ENCODE data around the gene FCHSD2. TPM values are rescaled to one million over a fixed set of nuclear protein-coding genes. Genes with fewer than 3 reads are reported as not detected.

FCHSD2 gene
- total RNA-seq, 1 donor from 2014 or later, result 16.0 TPM

DNA sequence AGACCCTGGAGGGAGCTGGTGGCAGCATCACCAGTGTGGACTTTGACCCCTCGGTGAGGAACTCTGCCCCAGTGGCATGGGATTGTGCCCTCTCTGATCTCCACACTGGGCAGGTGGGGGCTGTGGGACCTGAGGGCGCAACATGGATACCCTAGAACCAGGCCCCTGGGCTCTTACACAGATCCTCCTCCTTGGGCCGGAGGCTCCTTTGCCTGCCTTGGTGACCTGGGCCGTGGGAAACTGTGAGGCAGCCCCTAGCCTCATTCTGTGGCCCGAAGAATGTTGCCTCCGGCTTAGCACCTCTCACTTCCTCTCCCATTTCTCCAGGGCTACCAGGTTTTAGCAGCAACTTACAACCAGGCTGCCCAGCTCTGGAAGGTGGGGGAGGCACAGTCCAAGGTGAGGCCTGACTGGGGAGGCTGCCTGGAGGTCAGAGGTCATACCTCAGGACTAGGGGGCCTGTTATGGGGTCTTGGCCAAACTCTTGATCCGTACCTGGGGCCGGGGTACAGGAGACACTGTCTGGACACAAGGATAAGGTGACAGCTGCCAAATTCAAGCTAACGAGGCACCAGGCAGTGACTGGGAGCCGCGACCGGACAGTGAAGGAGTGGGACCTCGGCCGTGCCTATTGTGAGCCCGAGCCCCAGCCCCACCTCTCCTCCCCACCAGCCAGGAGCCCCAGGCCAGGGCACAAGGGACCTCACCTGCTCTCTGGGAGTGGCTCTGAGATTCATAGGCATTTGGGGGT lies 315.8 kb downstream of the FCHSD2 start:
- H3K4me3 Mint-ChIP-seq (ENCODE audit: low read depth), result no peak overlapping the region
- no peak for DNase-seq (ENCODE audit: low spot score)
- H3K36me3 Mint-ChIP-seq (ENCODE audit: low read depth), result peaks cover 52% of the 10 kb centered on the region
- H3K9me3 Mint-ChIP-seq, result no peaks in the 10 kb centered on the region
- no peaks in the 10 kb centered on the region for H3K27me3 Mint-ChIP-seq (ENCODE audit: low read depth)
- H3K4me1 Mint-ChIP-seq (ENCODE audit: low read depth), result peaks cover 5% of the 10 kb centered on the region
- H3K27ac Mint-ChIP-seq, result no peak overlapping the region
- intact Hi-C loops (cut with micrococcal nuclease), result no loop called here

DNA sequence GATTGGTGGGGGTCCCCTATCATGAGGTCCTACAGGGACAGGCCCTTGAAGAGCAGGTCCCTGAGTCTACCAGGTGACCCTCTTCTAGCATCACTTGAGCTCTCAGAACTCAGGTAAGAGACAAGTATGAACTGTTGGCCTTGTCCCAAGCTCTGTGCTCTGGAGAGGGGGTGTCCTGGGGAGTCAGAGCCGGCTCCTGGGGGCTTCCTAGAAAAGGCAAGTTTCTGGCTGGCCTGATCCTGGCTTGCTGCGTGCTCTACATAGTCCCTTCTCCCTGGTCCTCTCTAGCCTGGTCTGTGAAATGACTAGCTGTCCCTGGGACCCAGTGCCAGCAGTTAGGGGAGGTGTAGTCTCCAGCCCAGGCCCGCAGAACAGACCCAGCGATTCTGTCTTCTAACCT lies 316.5 kb downstream of the FCHSD2 start:
- no peak for DNase-seq (ENCODE audit: low spot score)
- no peak overlapping the region for H3K4me3 Mint-ChIP-seq (ENCODE audit: low read depth)

DNA sequence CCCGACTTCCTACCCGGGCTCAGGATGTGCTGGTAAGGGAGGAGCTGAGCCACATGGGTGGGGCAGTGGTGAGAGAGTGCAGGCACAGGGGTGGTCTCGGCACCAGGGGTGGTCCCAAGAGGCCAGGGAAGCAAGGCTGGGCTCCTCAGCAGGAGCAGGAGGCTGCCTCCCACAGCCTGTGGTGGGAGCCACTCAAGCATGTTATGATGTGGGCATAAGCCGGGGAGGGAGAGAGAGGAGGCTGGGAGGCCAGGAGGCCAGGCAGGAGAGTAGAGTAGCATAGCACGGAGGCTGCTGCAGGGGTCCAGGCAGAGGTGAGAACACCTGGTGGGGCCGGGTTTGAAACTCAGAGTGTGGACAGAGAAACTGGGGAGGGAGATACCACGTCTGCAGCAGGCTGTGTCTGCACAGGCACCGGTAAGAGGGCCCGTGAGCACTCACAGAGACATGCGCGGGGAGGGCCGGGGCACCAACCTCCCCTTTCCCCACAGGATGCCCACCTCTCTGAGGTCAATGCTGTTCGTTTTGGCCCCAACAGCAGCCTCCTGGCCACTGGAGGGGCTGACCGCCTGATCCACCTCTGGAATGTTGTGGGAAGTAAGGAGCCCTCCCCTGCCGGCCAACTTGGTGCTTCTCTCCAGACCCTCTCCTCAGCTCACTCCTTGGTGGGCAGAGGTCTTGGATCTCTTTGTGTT lies 317.2 kb downstream of the FCHSD2 start:
- intact Hi-C loops (cut with micrococcal nuclease), result no loop called here
- no peak for DNase-seq (ENCODE audit: low spot score)
- H3K27me3 Mint-ChIP-seq (ENCODE audit: low read depth), result no peaks in the 10 kb centered on the region
- peaks cover 55% of the 10 kb centered on the region for H3K36me3 Mint-ChIP-seq (ENCODE audit: low read depth)
- peaks cover 8% of the 10 kb centered on the region for H3K4me1 Mint-ChIP-seq (ENCODE audit: low read depth)
- H3K9me3 Mint-ChIP-seq, result no peaks in the 10 kb centered on the region
- no peak overlapping the region for H3K4me3 Mint-ChIP-seq (ENCODE audit: low read depth)
- no peak overlapping the region for H3K27ac Mint-ChIP-seq

More for the DNA sequence above, 316.5 kb downstream of the FCHSD2 start:
- Mint-ChIP-seq H3K27ac (no peak overlapping the region), H3K9me3 (no peaks in the 10 kb centered on the region), H3K4me1 (ENCODE audit: low read depth) (peaks cover 5% of the 10 kb centered on the region), H3K36me3 (ENCODE audit: low read depth) (peaks cover 53% of the 10 kb centered on the region), H3K27me3 (ENCODE audit: low read depth) (no peaks in the 10 kb centered on the region)
- intact Hi-C loops (cut with micrococcal nuclease), result no loop called here

DNA sequence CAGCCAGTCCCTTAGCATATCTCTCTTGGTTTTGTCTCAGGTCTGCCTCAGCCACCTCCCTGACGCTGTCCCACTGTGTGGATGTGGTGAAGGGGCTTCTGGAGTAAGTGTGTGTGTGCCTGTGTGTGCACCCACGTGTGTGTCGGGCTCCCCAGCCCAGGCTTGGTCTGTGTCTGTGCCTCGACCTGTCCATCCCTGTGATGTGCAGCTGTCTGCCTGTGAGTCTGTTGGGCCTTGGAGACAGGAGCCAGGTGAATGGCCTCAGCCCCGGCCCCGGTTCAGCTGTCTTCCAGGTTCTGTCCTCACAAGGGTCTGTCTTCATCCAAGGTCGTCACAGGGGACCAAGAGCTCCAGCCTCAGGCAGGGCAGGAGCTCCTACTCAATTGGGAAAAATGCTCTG lies 318.1 kb downstream of the FCHSD2 start:
- intact Hi-C loops (cut with micrococcal nuclease), result no loop called here
- Mint-ChIP-seq H3K9me3 (no peaks in the 10 kb centered on the region), H3K4me3 (ENCODE audit: low read depth) (no peak overlapping the region), H3K27ac (no peak overlapping the region), H3K27me3 (ENCODE audit: low read depth) (no peaks in the 10 kb centered on the region), H3K4me1 (ENCODE audit: low read depth) (peaks cover 11% of the 10 kb centered on the region), H3K36me3 (ENCODE audit: low read depth) (peaks cover 53% of the 10 kb centered on the region)
- DNase-seq (ENCODE audit: low spot score), result no peak

DNA sequence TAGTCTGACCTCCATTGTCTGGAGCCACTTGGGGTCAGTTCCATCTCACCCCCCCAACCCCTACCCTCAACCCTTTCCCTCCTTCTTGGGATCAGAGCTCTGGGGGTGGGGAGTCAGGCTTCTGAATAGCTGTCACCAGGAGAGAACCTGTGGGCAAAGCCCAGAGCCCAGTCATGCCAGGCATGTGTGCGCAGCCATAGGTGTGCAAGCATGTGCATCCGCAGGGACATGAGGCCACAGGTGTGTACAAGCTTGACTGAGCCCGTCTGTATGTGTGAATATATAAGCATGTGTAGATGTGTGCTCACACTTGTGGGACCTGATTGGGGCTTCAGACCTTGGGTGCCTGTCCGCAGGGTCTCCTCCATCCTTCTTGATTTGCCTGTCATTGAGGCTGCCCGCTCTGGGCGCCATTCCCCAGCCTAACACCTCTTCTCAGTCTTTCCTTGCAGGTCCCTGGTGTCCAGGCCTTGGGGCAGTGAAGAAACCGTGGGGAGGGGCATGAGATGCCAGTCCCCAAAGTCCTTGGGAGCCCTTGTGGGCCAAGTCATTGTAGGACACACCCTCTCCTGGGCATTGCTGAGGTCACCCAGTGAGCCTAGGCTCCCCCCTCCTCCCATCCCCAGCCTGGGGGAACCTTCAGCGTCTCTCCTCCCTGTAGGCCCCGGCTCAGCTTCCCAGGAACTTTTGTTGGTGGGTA lies 318.9 kb downstream of the FCHSD2 start:
- DNase-seq (ENCODE audit: low spot score), result no peak
- H3K27me3 Mint-ChIP-seq (ENCODE audit: low read depth), result no peaks in the 10 kb centered on the region
- H3K36me3 Mint-ChIP-seq (ENCODE audit: low read depth), result peaks cover 53% of the 10 kb centered on the region
- intact Hi-C loops (cut with micrococcal nuclease), result no loop called here
- no peaks in the 10 kb centered on the region for H3K9me3 Mint-ChIP-seq
- H3K4me1 Mint-ChIP-seq (ENCODE audit: low read depth), result peaks cover 11% of the 10 kb centered on the region
- H3K27ac Mint-ChIP-seq, result no peak overlapping the region
- no peak overlapping the region for H3K4me3 Mint-ChIP-seq (ENCODE audit: low read depth)

DNA sequence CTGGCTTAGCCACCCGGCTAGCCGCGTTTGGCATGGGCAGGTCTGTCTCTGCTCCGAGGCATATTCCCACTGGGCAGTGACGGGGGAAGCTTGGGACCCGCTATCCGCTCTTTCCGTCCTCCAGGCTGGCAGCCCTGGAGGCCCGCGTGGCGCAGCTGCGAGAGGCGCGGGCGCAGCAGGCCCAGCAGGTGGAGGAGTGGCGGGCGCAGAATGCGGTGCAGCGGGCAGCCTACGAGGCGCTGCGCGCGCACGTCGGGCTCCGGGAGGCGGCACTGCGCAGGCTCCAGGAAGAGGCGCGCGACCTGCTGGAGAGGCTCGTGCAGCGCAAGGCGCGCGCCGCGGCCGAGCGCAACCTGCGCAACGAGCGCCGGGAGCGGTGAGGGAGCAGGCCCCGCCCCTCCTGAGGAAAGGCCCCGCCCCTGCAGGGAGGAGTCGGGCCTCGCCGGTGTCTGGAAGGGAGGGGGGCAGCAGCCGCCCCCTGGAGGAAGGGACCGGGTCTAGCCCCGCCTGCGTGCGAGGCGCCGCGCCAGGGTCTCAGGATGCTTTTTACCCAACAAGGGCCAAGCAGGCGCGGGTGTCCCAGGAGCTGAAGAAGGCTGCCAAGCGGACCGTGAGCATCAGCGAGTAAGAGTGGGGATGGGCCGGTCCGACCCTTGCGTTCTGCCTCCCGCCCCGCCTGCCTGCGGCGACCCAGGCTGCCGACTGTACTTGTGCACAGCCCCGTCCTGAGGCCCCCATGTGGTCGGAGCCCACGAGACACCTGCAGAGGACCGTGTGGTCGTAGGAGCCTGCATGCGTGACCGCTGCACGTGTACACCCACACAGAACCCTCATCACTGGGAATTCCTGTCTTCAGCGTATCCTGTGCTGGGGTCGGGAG lies 320.0 kb downstream of the FCHSD2 start:
- intact Hi-C loops (cut with micrococcal nuclease), result no loop called here
- peak; percentile 58 for DNase-seq (ENCODE audit: low spot score)
- Mint-ChIP-seq H3K27ac (no peak overlapping the region), H3K4me3 (ENCODE audit: low read depth) (no peak overlapping the region), H3K27me3 (ENCODE audit: low read depth) (no peaks in the 10 kb centered on the region), H3K36me3 (ENCODE audit: low read depth) (peaks cover 57% of the 10 kb centered on the region), H3K4me1 (ENCODE audit: low read depth) (peaks cover 10% of the 10 kb centered on the region), H3K9me3 (no peaks in the 10 kb centered on the region)

DNA sequence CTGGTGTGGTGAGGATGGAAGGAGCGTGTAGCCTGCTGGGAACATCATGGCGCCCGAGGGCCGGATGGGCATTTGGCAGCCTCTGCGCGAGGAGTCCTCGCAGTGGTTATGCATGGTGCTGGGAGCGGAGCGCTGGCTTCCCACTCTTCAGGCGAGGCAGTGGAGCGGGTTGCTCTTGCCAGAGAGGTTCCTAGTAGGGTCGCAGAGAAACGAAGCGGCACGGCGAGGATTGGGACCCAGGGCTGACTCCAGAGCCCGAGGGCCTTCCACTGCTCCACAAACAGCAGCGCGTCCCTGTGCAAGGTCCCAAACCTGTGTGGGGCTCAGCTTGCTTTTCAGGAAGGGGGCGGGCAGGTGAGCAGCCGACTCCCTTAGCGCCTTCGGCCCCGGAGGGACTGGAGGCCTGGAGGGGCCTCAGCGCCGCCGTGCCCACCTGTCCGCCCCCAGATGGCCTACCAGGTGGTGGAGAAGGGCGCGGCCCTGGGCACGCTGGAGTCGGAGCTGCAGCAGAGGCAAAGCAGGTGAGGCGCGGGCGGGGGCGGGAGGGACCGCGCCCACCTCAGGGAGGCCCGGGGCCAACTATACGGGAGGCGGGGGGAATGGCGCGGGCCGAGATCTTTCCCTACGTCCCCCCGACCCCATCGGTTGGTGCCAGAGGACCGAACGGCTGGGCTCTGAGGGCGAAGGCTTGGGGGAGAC lies 320.7 kb downstream of the FCHSD2 start:
- H3K4me3 Mint-ChIP-seq (ENCODE audit: low read depth), result no peak overlapping the region
- no peaks in the 10 kb centered on the region for H3K9me3 Mint-ChIP-seq
- DNase-seq (ENCODE audit: low spot score), result no peak
- intact Hi-C loops (cut with micrococcal nuclease), result no loop called here
- peaks cover 14% of the 10 kb centered on the region for H3K4me1 Mint-ChIP-seq (ENCODE audit: low read depth)
- H3K27ac Mint-ChIP-seq, result no peak overlapping the region
- no peaks in the 10 kb centered on the region for H3K27me3 Mint-ChIP-seq (ENCODE audit: low read depth)
- peaks cover 57% of the 10 kb centered on the region for H3K36me3 Mint-ChIP-seq (ENCODE audit: low read depth)

DNA sequence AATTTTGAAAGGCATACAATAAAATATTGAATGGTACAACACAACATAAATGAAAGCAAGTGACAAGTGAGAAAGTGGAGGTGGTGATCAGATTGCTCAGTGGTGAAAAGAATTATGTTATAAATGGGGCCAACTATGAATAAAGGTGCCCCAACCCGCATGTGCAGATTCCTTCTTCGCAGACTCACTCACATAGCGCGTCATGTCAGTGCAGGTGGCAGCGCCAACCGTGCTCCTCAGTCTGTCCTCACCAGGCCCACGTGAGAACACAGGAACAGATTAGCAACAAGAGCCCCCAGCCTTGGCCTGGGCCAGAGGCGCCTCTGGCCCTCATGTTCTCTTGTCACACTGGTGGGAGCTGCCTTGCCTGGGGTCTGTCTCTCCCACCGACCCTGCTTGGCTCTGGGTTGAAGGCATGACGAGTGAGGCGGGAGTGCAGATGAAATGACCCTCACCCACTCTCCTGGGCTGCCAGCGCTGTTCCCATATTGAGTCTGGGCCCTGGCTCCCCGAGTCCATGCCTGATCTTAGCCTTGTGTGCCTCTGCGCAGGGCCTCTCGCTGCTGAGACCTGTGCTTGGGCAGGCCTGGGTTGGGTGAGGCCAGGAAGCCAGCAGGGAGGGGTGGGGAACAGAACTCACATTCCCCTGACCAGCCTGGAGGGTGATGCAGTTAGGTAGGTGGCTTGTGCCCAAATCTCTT lies 321.5 kb downstream of the FCHSD2 start:
- H3K4me1 Mint-ChIP-seq (ENCODE audit: low read depth), result peaks cover 19% of the 10 kb centered on the region
- intact Hi-C loops (cut with micrococcal nuclease), result no loop called here
- DNase-seq (ENCODE audit: low spot score), result no peak
- no peaks in the 10 kb centered on the region for H3K27me3 Mint-ChIP-seq (ENCODE audit: low read depth)
- H3K4me3 Mint-ChIP-seq (ENCODE audit: low read depth), result no peak overlapping the region
- no peaks in the 10 kb centered on the region for H3K9me3 Mint-ChIP-seq
- H3K36me3 Mint-ChIP-seq (ENCODE audit: low read depth), result peaks cover 59% of the 10 kb centered on the region
- no peak overlapping the region for H3K27ac Mint-ChIP-seq

DNA sequence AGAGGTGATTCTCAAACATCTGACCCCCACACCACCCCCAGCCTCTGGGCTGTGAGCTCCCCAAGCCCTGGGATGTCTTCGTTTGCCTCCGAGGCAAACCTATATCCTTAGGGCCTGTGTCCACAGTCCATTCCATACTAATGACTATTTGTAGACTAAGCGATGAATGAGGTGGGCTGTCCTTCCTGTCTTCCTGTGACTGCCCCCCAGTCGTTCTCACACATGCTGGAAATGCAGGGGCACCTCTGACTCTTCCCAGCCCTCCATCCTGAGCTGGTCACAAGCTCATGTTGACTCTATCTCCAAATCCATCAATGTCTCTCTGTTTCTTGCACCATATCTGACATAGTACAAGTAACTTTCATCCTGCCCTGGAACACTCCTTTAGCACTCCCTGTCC lies 323.1 kb downstream of the FCHSD2 start:
- peaks cover 23% of the 10 kb centered on the region for H3K4me1 Mint-ChIP-seq (ENCODE audit: low read depth)
- H3K9me3 Mint-ChIP-seq, result no peaks in the 10 kb centered on the region
- DNase-seq (ENCODE audit: low spot score), result no peak
- no peaks in the 10 kb centered on the region for H3K27me3 Mint-ChIP-seq (ENCODE audit: low read depth)
- no peak overlapping the region for H3K27ac Mint-ChIP-seq
- intact Hi-C loops (cut with micrococcal nuclease), result no loop called here
- H3K36me3 Mint-ChIP-seq (ENCODE audit: low read depth), result peaks cover 52% of the 10 kb centered on the region
- H3K4me3 Mint-ChIP-seq (ENCODE audit: low read depth), result no peak overlapping the region

DNA sequence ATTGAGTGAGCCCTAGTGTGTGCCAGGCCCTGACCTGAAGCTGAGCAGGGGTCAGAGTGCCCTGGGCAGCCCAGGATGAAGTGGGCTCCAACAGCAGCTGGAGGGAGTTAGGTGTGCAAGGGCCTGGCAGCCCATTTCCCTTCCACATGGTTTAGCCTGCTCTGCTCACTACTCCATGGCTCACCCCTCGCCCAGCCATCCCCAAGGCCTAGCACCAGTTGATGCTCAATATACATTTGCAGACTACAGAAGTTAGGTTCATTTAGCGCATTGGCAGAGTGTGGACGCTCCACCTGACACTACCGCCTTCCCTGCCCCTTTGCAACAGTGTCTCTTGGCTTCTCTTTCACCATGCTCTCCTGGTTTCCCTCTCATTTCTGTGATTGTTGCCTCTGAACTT lies 324.2 kb downstream of the FCHSD2 start:
- intact Hi-C loops (cut with micrococcal nuclease), result no loop called here
- H3K27ac Mint-ChIP-seq, result peak overlapping the region; percentile 4

DNA sequence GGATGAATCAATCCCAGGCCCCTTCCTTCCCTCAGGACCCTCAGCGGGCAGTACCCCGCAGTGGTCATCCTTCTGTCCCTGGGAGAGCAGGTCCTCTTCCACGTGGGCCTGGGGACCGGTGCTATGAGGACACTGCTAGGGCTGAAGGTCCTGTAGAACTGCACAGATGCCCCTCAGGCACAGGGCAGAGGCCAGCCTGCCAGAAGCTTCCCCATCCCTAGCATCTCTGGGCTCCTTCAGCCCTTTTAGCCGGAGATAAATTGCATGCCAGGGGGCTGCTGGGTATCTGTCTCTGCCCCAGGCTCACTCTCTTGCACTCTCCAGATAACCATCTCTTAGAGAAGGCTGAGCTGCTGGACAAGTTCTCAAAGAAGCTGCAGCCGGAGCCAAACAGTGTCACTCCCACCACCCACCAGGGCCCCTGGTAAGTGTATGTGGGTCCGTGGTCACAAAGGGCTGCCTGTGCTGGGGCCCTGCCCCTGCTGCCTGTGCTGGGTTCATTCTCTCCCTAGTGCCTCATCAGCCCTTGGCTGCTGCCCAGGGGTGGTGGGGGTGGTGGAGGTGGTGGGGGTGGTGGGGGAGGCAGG lies 325.6 kb downstream of the FCHSD2 start:
- intact Hi-C loops (cut with micrococcal nuclease), result no loop called here
- DNase-seq (ENCODE audit: low spot score), result no peak
- H3K27ac Mint-ChIP-seq, result peak overlapping the region; percentile 88
- H3K4me3 Mint-ChIP-seq (ENCODE audit: low read depth), result peak overlapping the region; percentile 98
- H3K4me1 Mint-ChIP-seq (ENCODE audit: low read depth), result peaks cover 34% of the 10 kb centered on the region
- no peaks in the 10 kb centered on the region for H3K9me3 Mint-ChIP-seq
- H3K27me3 Mint-ChIP-seq (ENCODE audit: low read depth), result no peaks in the 10 kb centered on the region
- peaks cover 62% of the 10 kb centered on the region for H3K36me3 Mint-ChIP-seq (ENCODE audit: low read depth)

More for the DNA sequence above, 324.2 kb downstream of the FCHSD2 start:
- H3K36me3 Mint-ChIP-seq (ENCODE audit: low read depth), result peaks cover 49% of the 10 kb centered on the region
- H3K4me1 Mint-ChIP-seq (ENCODE audit: low read depth), result peaks cover 25% of the 10 kb centered on the region
- H3K27me3 Mint-ChIP-seq (ENCODE audit: low read depth), result no peaks in the 10 kb centered on the region
- DNase-seq (ENCODE audit: low spot score), result no peak
- H3K4me3 Mint-ChIP-seq (ENCODE audit: low read depth), result peak overlapping the region; percentile 31
- no peaks in the 10 kb centered on the region for H3K9me3 Mint-ChIP-seq
